ENCODE measurements around the gene TGFBR3. TPM values are rescaled to one million over a fixed set of nuclear protein-coding genes. Genes with fewer than 3 reads are reported as not detected.

The TGFBR3 gene
- total RNA-seq, 1 donor from 2014 or later: 0.60 TPM

DNA sequence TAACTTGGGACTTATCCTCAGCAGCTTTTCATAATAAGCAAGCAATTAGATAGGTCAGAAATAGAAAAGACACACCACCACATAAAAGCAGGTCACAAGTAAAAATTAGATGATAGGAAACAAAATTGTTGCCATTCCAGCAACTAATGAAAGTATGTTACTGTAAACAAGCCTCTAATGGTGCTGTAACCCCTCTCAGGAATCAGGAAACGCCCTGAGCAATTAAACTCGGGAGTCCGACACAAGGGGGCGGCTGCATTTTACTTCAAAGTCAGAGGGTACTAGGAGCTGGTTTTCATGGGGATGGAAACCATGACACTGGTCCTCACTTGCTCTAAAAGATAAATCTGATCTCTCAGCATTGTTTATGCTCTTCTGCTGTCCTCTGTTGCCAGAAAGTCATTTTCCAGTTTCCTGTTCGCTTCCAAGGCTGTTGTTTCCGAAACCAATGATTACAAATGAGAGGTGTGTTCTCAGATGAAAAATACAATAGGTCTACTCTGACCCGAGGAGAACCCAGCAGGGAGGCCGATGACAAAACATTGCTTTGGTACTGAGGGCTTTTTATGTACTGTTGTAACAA lies 93.4 kb downstream of the TGFBR3 start:
- intact Hi-C loops (cut with micrococcal nuclease): no loop called here
- ATAC-seq (ENCODE audit: low read depth) (no peak), DNase-seq (no peak)
- H3K27ac Mint-ChIP-seq: no peak overlapping the region
- no peaks in the 10 kb centered on the region for H3K9me3 Mint-ChIP-seq
- H3K4me1 Mint-ChIP-seq: no peaks in the 10 kb centered on the region
- POLR2A ChIA-PET: no interaction called here
- no peak overlapping the region for H3K4me3 Mint-ChIP-seq
- H3K36me3 Mint-ChIP-seq (ENCODE audit: low read depth): no peaks in the 10 kb centered on the region
- CTCF ChIA-PET: no interaction called here
- no peaks in the 10 kb centered on the region for H3K27me3 Mint-ChIP-seq
- TF ChIP-seq, protein P1, sequence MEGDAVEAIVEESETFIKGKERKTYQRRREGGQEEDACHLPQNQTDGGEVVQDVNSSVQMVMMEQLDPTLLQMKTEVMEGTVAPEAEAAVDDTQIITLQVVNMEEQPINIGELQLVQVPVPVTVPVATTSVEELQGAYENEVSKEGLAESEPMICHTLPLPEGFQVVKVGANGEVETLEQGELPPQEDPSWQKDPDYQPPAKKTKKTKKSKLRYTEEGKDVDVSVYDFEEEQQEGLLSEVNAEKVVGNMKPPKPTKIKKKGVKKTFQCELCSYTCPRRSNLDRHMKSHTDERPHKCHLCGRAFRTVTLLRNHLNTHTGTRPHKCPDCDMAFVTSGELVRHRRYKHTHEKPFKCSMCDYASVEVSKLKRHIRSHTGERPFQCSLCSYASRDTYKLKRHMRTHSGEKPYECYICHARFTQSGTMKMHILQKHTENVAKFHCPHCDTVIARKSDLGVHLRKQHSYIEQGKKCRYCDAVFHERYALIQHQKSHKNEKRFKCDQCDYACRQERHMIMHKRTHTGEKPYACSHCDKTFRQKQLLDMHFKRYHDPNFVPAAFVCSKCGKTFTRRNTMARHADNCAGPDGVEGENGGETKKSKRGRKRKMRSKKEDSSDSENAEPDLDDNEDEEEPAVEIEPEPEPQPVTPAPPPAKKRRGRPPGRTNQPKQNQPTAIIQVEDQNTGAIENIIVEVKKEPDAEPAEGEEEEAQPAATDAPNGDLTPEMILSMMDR (IDR thresholded peaks at IDR 0.05): no peak

DNA sequence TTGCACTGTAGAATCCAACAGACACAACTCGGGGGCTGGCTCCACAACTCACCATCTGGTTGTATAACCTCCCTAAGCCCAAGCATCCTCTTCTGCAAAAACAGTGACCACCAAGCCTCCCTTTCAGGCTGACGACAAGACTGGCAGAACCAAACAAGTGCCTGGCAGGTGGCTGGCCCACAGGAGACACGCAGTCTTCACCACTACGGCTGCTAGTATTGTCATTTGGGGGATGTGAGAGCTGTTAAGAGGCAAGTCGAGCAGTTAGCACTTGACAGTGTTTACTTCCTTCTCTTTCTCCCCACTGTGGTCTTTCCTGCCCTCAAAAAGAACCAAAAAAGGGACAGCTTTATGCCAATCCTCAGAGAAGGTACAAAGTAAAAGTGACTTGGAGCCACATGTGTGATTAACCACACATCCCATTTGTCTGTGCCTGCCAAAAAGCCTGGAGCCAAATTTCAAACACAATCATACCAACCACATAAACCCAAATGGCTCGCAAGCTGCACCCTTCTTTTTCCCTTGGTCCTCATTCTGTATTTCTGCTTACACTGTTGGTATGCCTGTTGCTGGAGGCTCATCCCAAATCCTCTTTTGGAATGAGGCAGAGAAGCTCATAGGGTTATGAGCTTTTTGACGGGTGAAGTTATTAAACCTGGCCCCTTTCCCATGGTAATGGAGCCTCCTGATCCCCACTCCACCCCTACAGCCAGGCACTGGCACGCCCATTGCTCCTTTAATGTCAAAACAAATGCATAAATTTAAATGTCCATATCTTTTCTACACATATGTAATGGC lies 94.1 kb downstream of the TGFBR3 start:
- intact Hi-C loops (cut with micrococcal nuclease): no loop called here
- H3K4me3 Mint-ChIP-seq: no peak overlapping the region
- H3K9me3 Mint-ChIP-seq: no peaks in the 10 kb centered on the region
- ATAC-seq (ENCODE audit: low read depth): no peak
- no peaks in the 10 kb centered on the region for H3K36me3 Mint-ChIP-seq (ENCODE audit: low read depth)
- H3K27ac Mint-ChIP-seq: no peak overlapping the region
- H3K4me1 Mint-ChIP-seq: no peaks in the 10 kb centered on the region
- no peak for DNase-seq
- CTCF ChIA-PET: no interaction called here
- TF ChIP-seq, protein P1 (IDR thresholded peaks at IDR 0.05): no peak
- no peaks in the 10 kb centered on the region for H3K27me3 Mint-ChIP-seq
- POLR2A ChIA-PET: no interaction called here

DNA sequence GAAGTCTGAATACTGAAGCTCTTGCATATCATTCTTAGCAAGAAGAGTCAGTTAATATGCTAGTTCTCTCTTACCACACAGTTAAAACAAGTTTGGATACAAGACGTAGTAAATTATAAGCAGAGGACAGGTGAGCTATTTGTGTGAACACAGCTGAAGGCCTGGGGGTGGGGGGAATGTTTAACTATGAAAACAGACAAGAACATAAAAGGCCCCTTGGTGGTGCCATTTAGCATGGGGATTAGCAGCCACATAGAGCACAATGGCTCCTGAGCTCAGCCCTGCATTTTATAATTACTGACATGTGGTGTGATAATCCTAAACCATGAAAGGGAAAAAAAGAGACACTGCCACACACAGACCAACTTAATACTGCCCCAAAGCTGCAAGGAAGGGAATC lies 94.8 kb downstream of the TGFBR3 start:
- DNase-seq: no peak

DNA sequence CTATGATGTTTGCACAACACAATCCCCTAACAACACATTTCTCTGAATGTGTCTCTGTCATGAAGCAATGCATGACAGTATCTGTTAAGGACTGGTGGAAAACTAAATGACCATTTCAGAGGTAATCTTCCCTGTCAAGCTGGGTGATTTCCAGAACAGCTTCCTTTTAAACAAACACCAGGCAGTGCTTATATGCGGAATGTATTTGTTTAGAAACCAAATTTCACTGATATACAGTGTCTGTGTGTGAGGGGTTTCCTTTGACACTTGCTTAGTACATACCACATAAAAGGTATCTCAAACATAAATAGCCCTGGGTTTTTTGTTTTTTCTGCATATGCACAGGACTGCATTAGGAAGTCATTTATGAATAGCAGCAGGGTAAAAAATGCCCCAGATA lies 95.6 kb downstream of the TGFBR3 start:
- Mint-ChIP-seq H3K9me3 (no peaks in the 10 kb centered on the region), H3K4me3 (no peak overlapping the region), H3K27ac (no peak overlapping the region), H3K27me3 (no peaks in the 10 kb centered on the region), H3K36me3 (ENCODE audit: low read depth) (no peaks in the 10 kb centered on the region), H3K4me1 (no peaks in the 10 kb centered on the region)
- intact Hi-C loops (cut with micrococcal nuclease): no loop called here
- TF ChIP-seq, protein P1 (IDR thresholded peaks at IDR 0.05): no peak
- ATAC-seq (ENCODE audit: low read depth) (no peak), DNase-seq (no peak)
- ChIA-PET POLR2A (no interaction called here), CTCF (no interaction called here)

More for the DNA sequence above, 94.8 kb downstream of the TGFBR3 start:
- Mint-ChIP-seq H3K4me1 (no peaks in the 10 kb centered on the region), H3K9me3 (no peaks in the 10 kb centered on the region), H3K36me3 (ENCODE audit: low read depth) (no peaks in the 10 kb centered on the region), H3K27ac (no peak overlapping the region), H3K27me3 (no peaks in the 10 kb centered on the region), H3K4me3 (no peak overlapping the region)
- no peak for ATAC-seq (ENCODE audit: low read depth)
- intact Hi-C loops (cut with micrococcal nuclease): no loop called here
- ChIA-PET POLR2A (no interaction called here), CTCF (no interaction called here)
- TF ChIP-seq, protein P1 (IDR thresholded peaks at IDR 0.05): no peak

GRCh38 chr1:91789273-91789997 lies 96.5 kb downstream of the TGFBR3 start:
- H3K4me3 Mint-ChIP-seq: no peak overlapping the region
- TF ChIP-seq, protein P1 (IDR thresholded peaks at IDR 0.05): no peak
- ATAC-seq (ENCODE audit: low read depth) (no peak), DNase-seq (no peak)
- POLR2A ChIA-PET: no interaction called here
- H3K36me3 Mint-ChIP-seq (ENCODE audit: low read depth): no peaks in the 10 kb centered on the region
- intact Hi-C loops (cut with micrococcal nuclease): no loop called here
- no peak overlapping the region for H3K27ac Mint-ChIP-seq
- no peaks in the 10 kb centered on the region for H3K4me1 Mint-ChIP-seq
- no peaks in the 10 kb centered on the region for H3K9me3 Mint-ChIP-seq
- H3K27me3 Mint-ChIP-seq: no peaks in the 10 kb centered on the region
- CTCF ChIA-PET: no interaction called here

All from activated B cell treated with CpG ODN at 0.5 μM for 24 hours (primary cell).